HK-2 (cell line): Measurements from ENCODE around the gene DIP2C.
"Not testable (repeated sequence)": the region's sequence is repeated elsewhere in the genome, so short reads cannot be mapped to it uniquely, and the experiment has no call there.

Experiments used
- DNase-seq: peaks from one replicate; pipeline ENCODE4 v3.0.0-alpha.2; 2018; ENCODE audit not compliant: unreplicated experiment

DIP2C gene

DNA sequence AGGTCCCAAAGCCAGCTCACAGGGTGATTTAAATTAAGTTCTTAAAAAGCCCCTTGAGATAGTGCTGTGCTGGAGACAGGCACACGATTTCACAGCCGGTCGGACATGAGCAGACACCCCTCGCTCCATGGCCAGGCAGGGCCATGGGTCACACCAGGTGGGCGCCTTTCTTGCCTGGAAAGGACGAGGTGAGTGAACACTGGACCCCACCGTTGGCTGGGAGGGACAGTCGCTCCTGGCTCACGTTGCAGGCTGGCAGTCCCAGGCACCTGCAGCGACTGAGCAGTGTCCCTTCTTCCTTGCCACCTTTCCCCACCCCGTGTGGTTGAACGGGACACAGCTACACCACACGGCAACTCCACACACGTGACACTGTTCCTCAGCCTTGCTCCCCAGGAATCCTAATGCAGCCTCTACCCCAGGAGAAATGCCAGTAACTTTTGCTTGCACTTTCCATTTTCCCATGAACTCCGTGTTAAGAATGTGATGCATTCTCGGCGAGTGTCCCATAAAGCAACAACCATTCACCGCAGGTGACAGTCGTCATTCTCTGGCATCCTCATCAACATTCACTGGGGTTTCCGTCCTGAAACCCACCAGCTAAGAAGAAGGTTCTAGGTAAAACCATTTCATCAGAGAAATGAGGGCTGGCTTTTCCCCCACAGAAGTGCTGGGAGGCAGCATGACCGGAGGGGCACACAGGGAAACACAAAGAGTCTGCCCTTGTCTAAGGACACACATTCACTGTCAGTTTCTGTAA is 336.8 kb downstream of the DIP2C start:
- DNase-seq = no peak

DNA sequence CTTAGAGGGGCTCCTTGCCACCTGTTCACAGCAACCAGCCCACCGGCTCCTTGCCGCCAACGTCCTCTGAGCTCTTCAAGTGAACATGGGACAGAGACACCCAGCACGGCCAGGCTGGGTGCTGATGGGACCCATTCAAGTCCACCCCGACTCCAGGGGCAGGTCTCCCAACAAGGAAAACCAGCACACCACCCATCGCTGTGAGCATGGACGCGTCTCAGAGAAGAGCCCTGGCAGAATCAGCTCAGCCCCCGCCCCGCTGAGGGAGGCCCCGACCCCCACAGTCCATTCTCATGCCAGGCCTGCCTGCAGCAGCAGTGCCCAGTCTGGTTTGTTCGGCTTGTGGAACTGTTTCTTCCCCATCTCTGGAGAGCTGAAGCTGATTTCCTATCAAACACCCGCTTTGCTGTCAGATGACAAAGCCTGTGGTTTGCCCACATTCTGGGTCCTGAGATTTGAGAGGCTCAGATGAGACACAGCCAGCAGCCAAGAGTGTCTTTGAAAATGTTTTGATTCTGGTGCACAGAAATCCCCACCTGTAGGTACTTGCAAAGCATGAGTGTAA is 337.6 kb downstream of the DIP2C start:
- no peak for DNase-seq

DNA sequence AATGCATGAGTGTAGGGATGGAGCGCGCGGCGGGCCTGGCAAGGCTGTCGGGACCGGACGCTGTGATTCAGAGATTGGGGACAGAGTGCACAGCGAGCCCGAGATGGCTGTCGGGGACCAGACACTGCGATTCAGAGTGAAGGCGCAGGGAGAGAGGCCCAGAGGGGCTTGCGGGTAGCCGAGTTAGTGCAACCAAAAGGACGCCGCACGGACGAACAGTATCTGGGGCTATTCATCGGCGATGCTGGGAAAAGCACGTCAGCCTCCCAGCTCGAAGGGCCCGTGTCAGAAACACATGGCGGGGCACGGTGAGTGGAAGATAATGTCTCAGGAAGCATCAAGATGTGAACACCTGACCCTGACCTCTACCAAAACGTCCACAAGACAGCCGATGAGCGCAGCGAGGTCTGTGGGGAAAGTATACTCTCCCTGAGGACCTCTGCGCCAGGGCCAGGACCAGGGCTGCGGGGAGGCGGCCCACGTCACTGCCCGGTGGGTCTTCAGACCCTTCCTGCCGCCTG is 338.4 kb downstream of the DIP2C start:
- no peak for DNase-seq

DNA sequence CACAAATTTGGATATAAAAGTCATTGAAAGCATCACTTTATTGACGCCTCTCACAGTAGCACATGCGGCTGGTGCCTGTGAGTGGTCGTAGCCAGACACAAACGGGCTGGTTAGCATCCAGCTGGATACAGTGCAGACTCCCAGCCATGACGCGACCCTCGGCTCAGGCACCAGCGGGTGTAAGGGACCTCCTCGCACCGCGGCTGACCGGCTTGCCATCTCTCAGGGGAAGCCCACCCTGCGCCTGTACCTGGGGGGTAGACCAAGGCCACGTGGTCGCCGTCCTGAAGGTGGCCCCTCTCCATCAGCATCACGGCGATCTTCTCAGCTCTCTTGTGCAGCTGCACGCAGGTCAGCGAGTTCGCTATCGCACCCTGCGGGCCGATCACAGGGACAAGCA is 340.4 kb downstream of the DIP2C start:
- no peak for DNase-seq

DNA sequence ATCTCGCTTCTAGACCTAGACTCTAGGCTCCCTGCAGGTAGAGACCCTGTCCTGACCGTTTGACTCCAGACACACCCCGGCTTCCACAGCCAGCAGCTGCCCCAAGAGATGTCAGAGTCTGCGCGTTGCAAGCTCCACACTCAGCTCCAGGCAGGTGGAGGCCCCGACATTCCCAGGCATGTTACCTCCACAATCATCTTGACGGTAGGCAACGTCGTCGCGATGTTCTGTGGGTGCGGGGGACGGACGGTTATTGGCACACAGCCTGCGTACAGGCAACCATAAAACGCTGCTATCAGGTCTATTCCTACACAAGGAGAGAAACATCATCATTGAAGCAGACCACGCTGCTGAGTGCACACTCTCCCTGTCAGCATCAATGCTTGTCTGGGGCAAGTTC is 341.0 kb downstream of the DIP2C start:
- no peak for DNase-seq

- DNase-seq = not testable (repeated sequence)
These were observed 341.7 kb downstream of the DIP2C start for GRCh38 chr10:347774-348173.

DNA sequence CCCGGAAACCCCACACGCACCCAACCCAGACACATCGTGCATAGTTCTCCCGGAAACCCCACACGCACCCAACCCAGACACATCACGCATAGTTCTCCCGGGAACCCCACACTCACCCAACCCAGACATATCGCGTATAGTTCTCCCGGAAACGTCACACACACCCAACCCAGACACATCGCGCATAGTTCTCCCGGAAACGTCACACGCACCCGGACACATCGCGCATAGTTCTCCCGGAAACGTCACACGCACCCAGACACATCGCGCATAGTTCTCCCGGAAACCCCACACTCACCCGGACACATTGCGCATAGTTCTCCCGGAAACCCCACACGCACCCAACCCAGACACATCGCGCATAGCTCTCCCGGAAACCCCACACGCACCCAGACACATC is 342.3 kb downstream of the DIP2C start:
- DNase-seq = not testable (repeated sequence)

GRCh38 chr10:344582-345200 is 344.8 kb downstream of the DIP2C start:
- no peak for DNase-seq

- DNase-seq = no peak
These were observed 345.9 kb downstream of the DIP2C start for GRCh38 chr10:343231-344220.

DNA sequence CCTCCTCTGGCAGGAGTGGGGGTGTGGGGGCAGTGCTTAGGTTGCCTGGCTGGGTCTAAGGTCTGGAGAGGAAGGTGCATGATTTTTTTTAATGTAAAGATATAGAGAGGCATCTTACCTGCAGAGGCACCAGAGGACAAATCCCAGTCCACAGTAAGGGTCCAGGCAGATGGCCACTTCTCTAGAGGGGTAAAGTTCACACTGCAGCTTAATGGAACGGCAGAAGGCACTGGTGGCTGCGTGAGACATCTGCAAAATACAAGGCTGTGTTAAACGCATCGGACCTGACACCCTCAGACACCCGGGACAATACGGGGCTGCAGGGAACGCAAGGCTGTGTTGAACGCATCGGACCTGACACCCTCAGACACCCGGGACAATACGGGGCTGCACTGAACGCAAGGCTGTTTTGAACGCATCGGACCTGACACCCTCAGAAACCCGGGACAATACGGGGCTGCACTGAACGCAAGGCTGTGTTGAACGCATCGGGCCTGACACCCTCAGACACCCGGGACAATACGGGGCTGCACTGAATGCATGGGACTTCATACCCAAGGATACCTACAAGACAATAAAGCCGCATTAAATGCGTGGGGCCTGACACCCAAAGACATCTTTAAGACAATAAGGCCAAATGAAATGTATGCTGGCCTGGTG is 348.3 kb downstream of the DIP2C start:
- no peak for DNase-seq

- no peak for DNase-seq
These were observed 348.8 kb downstream of the DIP2C start for GRCh38 chr10:340646-341045.

- no peak for DNase-seq
These were observed 350.5 kb downstream of the DIP2C start for GRCh38 chr10:339038-339391.

DNA sequence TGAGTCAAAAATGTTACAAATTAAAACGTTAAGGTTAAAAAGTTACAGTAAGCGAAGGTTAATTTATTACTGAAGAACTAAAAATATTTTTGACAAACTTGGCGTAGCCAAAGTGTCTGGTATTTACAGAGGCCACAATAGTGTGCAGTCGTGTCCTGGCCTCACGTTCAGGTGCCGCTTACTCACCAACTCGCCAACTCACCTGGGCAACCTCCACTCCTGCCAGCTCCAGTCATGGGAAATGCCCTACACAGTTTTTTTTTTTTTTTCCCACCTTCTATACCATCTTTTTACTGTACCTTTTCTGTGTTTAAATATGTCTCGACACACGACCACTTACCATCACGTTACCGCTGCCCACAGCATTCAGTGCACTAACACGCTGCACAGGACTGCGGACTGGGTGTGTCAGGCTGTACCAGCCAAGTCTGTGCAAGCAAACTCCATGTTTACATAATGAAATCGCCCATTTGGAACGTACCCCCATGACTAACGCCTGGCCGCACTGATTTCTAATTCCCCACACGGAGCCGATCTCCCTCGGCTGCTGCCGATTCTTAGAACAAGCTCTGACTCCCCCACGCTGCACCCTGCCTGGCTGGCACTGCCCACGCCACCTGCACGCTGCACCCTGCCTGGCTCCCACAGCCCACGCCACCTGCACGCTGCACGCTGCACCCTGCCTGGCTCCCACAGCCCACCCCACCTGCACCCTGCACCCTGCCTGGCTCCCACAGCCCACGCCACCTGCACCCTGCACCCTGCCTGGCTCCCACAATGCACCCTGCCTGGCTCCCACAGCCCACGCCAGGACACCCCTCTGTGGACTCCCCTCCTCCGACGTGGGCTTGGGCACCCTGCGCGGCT is 351.1 kb downstream of the DIP2C start:
- peak; percentile 57 for DNase-seq

GRCh38 chr10:336247-336646 is 353.2 kb downstream of the DIP2C start:
- no peak for DNase-seq

GRCh38 chr10:335151-335800 is 354.2 kb downstream of the DIP2C start:
- no peak for DNase-seq

GRCh38 chr10:331186-331585 is 358.3 kb downstream of the DIP2C start:
- DNase-seq = no peak

DNA sequence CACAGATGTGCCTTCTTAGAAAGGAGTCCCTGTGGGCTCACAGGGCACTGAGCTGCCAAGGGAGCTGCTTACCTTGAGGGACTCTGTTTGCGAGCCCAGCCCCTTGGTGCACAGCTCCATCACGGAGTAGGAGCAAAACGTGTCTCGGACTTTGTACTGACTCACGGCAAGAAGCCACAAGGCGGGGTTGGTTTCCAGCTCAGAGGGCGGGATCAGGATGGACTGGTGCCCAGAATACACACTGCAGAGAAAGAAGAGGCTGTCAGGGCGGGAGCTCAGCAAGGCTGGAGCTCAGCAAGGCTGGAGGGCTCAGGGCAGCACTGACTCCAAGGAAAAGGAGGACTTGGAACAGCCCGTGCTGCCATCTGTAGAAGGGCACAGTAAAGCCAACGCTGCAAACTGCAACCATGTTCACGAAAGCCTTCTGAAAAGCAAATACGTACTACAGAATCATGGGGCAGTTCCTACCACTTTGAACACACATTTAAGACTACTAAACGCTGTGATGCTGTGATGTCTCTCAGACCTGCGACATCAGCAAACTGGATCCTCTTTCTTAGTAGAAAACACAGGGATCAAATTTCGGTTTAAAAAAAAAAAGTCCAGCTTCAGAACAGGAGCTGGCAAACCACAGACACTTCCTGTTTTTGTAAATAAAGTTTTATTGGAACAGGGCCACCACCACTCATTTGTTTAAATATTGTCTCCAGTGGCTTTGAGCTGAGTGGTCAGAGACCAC is 359.9 kb downstream of the DIP2C start:
- peak; percentile 79 for DNase-seq

- no peak for DNase-seq
These were observed 361.3 kb downstream of the DIP2C start for GRCh38 chr10:327889-328852.
